Measurements from ENCODE around the gene CFAP61. TPM values are rescaled to one million over a fixed set of nuclear protein-coding genes. Genes with fewer than 3 reads are reported as not detected.
"Not testable (repeated sequence)": the region's sequence is repeated elsewhere in the genome, so short reads cannot be mapped to it uniquely, and the experiment has no call there.

Gene CFAP61
- total RNA-seq: not detected

DNA sequence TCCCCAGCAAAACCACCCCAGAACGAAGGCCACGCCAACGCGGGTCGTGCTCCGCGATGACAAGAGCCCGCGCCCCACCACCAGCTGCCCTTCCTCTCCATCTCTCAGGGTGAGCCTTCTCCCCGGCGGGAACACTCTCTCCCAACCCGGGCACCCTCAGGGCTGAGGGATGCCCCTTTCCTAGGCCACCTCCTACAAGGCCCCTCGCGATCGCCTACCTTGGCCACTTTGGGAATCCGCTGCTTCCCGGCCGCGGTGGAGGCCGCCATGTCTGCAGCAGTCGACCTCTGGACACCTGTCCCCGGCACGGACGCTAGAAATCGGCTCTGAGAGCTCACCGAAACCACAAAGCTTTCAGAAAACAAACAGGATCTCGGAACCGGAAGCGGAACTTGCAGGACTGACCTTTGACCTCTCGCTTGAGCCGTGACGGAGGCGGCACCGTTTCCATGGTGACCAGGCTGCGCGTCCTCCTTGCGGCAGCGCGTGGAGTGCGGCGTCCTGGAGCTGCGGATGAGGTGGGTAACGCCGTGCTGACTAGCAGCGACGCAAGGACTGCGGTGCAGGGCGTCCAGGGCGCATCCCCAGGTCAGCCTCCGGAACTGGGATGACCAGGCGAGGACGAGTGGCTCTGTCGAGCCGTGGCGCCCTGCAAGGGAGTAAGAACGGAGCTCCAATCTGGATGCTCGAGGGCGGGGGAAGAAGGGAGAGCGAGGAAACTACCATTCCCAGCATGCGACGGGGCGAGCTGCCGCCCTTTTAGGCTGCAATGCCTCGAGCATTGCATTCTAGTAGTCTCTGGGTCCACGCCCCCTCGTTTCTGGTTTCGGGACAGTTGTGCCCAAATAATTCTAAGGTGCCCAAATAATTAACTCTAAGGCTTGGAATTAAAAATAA lies at the start of gene CFAP61, which contains the start of gene CRNKL1:
TSS of gene CFAP61 (plus strand) at position 459 of the 897 bp plus-strand sequence. CDS start 4,122 bp downstream, outside the sequence.
TSS of gene CRNKL1 (minus strand) at position 393 of the 897 bp plus-strand sequence. CDS start at position 269, 124 bp downstream.
- DNase-seq (ENCODE audit: low read depth in 2 of 3, low spot score in 2 of 3): peak; percentile 97 to 99 (median 98)

DNA sequence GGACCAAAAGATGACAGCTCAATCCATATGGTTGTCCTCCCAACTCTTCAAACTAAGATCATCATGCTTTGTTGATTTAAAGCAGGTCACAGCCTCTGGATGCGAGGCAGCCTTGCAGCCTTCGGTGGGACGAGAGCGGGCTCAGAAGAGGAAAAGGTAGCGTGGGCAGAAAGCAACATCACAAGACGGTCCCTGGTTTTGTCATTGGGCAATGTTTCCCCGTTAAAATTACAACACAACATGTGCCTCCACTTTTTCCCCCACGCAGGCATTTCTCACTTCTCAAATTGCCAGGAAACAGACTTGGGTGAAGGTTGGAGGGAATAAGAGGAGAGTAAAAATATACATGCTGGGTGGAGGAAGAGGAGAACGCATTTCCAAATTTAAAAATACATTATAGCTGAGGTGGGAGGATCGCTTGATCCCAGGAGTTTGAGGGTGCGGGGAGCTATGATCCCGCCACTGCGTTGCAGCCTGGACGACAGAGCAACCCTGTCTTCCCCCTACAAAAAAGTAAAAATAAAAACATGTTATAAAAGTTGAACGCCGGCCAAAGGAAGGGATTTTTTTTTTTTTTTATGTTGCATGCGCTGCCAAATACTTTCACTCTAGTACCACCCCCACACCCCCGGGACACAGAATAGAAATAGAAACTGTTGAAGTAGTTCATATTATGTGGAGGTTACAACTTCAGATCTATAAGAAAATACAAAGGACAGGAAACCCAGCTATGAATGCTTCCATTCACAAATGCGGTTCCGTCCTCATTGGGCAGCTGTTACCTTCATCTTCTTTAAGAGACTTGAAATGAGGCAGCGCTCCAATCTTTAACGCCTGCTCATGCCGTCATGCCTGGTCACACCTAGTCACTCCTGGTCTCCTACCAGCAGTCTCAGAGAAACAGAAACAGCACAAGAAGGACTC lies 49.0 kb upstream of the CFAP61 start:
- DNase-seq (ENCODE audit: low read depth in 2 of 3, low spot score in 2 of 3): peak in 2 of 3 donors; percentile 21 to 46

DNA sequence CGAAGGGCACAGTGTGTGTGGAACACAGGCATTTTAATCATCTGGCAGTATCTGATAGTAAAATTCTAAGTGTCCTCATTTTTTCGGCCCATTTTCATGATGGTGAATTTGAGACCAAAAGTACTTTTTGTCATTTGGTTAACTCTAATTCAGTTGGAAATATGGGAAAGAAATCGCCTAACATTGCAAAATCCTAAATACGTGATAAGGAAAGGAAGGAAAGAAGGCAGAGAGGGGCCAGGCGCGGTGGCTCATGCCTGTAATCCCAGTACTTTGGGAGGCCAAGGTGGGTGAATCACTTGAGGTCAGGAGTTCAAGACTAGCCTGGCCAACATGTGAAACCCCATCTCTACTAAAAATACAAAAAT lies 48.4 kb upstream of the CFAP61 start:
- not testable (repeated sequence) for DNase-seq (ENCODE audit: low read depth in 2 of 3, low spot score in 2 of 3)

DNA sequence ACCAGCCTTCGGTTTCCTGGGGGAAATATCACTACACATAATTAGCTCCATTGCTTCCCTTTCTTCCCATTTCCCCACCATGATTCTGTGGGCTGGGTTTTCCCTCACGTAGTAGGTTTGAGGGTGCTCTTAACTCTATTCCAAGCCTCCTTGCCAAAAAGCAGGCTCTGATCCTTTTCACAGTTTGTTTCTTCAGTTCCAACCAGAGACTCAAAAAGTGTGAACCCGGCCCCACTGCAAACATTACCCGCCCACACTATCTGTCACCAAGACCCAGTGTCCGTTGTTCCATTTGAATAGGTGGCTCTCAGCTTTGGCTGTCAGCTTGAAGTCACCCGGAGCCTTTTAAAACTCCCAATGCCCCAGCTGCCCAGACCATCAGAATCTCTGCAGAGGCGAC lies 47.0 kb upstream of the CFAP61 start:
- no peak for DNase-seq (ENCODE audit: low read depth in 2 of 3, low spot score in 2 of 3)

DNA sequence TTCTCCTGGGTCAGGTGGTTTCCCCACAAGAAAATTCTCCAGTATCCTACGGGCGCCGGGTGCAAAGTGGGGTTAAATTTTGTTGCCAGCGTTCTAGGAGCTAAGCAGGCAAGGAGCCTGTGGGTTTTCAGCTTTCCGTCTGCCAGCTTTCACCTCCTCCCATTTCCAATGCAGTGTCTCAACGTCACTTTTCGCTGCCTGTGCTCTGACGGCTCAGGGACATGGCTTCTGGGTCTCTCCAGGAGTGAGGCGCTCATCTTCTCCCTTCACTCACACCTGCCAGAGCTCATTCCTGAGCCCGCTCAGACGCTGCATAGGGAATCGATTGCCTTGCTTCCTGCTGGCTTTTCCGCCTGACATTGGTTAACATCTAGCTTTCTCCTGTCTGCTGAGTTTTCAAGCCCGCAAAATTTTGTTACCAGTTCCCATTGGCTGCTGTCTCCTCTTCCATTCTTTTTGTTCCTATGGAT lies 42.5 kb upstream of the CFAP61 start:
- DNase-seq (ENCODE audit: low read depth in 2 of 3, low spot score in 2 of 3): no peak

DNA sequence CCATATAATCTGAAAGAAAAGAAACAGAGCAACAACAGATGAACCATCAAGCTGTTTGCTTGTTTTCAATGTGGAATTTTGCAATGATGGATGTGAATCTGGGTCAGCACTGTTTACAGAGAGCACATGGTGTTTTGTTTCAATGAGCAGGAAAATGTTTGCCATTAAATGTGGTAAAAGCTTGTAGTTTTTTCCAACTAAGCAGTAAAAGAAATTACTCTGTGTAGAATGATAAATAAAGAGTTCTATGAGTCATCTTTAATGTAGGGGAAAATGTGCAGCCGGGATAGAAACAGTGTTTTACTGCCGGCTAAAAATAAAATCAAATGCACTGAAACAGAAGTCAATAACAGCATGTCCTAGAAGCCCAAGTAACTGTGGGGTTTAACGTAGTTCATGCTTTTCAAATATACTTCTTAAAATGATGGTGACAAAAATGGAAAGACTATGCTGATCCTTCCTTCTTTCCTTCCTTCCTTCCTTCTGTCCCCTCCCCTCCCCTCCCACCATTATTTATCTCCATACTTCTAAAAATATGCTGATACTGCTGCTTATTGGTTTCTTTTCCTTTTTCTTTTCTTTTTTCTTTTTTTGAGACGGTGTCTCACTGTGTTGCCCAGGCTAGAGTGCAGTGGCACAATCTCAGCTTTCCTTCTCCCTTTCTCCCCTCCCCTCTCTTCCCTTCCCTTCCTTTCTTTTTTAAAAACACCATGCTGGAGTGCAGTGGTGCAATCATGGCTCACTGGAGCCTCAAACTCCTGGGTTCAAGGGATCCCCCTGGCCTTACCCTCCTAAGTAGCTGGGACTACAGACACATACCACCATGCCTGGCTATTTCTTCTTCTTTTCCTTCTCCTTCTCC lies 41.5 kb upstream of the CFAP61 start:
- DNase-seq (ENCODE audit: low read depth in 2 of 3, low spot score in 2 of 3): no peak

GRCh38 chr20:20012541-20012940 lies 39.8 kb upstream of the CFAP61 start:
- DNase-seq (ENCODE audit: low read depth in 2 of 3, low spot score in 2 of 3): no peak

DNA sequence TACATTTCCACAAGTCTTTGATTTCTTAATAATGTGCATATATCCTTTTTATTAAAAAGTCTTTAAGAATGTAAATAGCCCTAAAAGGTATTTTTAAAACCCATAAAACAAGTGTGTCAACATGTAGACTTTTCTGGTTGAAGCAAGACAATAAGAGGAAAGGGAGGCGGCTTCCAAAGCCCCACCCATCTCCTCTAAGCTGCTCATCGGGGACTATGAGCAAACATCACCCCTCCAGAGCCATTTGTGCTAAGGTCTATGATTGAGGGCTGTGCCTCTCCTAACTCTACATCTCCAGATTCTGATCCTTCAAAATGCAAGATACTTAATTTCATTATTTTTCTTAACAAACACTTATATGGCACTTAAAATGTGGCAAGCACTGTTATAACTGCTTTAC lies 37.7 kb upstream of the CFAP61 start:
- no peak for DNase-seq (ENCODE audit: low read depth in 2 of 3, low spot score in 2 of 3)

DNA sequence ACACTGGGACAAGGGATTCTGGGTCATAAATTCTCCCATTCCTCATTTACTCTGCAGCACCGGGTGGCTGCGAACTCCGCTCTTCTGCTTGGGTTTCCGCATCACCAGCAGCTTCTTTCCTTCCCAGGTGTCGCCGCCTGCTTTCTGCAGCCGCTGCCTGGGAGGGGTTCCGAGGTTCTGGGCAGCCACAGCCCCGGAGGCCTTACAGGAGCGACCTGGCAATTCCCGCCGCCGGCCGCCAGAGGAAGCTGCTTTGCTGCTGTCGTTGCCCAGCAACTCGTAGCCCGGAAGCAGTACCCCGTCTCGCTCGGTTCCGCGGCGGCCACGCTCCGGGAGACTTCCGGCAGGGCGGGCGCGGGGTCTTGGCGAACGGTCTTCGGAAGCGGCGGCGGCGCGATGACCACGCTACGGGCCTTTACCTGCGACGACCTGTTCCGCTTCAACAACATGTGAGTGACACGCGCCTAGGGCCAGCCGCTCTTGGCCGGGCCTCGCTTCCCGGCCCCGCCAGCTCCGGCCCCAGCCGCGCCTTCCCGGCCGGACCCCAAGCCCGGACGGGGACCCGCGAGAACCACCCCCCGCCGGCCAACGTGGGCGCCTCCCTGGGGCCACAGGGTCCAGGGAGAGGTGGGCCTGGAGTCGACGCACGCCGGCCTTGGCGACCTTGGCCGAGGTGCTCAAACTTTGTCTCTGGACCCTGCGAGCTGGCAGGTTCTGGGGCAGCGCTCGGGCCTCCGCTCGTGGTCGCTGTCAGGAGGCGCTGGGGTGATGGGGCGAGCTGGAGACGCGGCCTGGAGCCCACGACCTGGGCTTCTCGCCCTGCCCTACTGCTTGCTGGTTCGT lies 35.1 kb upstream of the CFAP61 start, which contains the start of gene NAA20:
TSS of gene NAA20 (plus strand) at position 362 of the 843 bp plus-strand sequence. CDS start at position 397, 35 bp downstream.
- peak; percentile 66 to 92 (median 90) for DNase-seq (ENCODE audit: low read depth in 2 of 3, low spot score in 2 of 3)

DNA sequence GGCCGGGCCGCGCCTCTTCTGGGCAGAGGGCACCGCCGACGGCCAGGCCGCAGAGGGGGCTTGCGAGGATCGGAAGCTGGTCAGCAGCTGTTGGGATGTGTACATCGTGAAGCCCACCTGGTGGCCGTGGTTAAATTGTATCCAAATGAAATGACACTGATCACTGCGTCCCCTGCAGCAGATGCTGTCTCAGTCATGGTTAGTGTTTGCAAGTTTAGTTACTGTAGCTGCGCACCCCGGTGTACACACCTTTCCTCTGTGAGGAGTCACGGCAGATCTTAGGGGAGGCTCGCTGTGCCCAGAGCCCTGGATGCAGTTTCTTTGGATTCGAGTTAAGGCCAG lies 34.5 kb upstream of the CFAP61 start:
- DNase-seq (ENCODE audit: low read depth in 2 of 3, low spot score in 2 of 3): peak; percentile 5 to 32 (median 23)

DNA sequence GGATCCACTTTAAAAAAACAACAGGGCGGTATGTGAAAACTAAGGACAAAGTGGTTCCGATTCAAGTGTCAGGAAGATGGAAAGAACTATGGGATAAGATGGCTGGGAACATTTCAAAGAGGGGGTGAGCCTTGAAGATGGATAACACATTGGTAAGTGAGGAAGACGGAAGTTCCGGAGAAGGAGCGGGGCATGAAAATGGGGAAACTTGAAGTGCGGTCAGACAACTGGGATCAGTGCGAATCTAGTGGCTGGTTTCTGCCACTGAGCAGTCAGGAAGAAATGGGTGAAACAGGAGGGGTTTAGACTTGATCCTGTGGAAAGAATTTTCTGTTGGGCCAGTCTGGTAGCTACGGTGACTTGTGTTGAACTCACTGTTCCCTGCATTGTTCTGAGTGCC lies 34.0 kb upstream of the CFAP61 start:
- DNase-seq (ENCODE audit: low read depth in 2 of 3, low spot score in 2 of 3): no peak

DNA sequence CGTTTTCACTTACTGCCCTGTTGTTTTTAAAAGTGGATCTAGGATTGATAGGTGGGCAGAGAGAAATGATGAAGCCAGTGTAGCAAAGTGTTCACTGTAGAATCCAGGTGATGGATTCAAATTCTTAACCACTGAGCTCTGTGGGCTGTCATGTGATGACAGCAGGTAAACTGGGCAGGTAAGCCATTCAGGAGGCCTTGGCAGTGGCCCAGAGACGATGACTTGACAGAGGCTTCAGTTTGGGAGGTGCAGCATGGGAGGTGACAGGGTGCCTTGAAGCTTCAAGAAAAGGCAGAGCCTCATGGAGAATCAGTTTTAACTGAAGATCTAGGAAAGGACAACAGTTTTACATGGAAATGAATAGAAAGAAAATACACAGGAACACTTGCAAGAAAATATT lies 33.2 kb upstream of the CFAP61 start:
- DNase-seq (ENCODE audit: low read depth in 2 of 3, low spot score in 2 of 3): no peak

DNA sequence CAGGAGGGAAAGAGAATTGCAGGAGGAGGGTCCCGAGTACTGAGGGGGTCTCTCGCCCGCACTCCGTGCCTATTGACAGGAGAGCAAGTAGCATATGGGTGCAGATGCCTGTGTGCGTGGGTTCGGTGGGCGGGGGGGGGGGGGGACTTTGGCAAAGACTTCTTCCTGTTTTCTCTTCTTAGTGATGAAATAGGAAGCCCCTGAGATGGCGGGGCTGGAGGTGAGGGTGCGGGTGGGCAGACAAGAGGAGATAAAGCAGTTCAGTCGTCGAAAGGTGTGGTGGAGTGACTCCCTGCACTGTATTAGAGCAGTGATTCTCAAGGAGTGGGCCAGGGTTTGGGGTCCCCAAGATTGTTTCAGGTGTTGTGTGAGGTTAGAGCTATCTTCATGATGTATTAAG lies 31.4 kb upstream of the CFAP61 start:
- peak in 2 of 3 donors; percentile 10 to 21 for DNase-seq (ENCODE audit: low read depth in 2 of 3, low spot score in 2 of 3)

GRCh38 chr20:20021835-20022234 lies 30.5 kb upstream of the CFAP61 start:
- no peak for DNase-seq (ENCODE audit: low read depth in 2 of 3, low spot score in 2 of 3)

- no peak for DNase-seq (ENCODE audit: low read depth in 2 of 3, low spot score in 2 of 3)
Observed at GRCh38 chr20:20022498-20022897, 29.8 kb upstream of the CFAP61 start.

- DNase-seq (ENCODE audit: low read depth in 2 of 3, low spot score in 2 of 3): no peak
Observed at GRCh38 chr20:20023395-20023794, 28.9 kb upstream of the CFAP61 start.

- no peak for DNase-seq (ENCODE audit: low read depth in 2 of 3, low spot score in 2 of 3)
Observed at GRCh38 chr20:20024942-20025341, 27.4 kb upstream of the CFAP61 start.

DNA sequence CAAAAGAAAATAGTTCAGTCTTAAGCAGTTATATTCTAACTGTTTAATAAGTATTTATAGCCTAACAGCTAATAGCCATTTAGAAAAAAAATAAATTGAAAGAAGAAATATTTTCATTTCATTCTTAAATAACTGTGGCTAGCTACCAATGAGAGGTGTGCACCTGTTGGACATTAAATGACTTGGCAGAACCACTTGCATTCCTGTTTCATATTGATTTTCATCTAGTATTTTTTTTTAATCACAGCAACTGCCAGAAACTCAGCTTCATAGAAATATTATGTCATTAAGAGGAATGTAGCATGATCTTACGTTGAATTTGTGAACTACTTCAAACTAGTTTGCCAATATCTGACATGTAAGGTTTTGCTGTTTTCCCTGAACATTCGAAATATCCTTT lies 25.0 kb upstream of the CFAP61 start:
- DNase-seq (ENCODE audit: low read depth in 2 of 3, low spot score in 2 of 3): no peak

DNA sequence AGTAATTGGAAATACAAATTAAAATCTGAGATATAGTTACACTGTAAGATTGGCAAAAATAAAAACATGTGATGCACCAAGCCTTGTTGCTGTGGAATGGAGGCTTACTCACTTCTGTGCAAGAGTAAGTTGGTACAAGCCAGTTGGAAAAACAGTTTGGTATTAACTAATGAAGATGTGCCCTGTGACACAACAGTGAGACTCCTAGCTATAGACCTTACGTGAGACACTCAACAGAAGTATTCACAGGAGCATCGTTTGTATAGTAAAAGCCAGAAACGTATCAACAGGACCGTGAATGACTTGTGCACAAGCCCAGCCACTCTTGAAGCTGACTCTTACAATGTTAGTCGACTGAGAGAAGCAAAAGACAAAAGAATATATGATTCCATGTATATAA lies 20.5 kb upstream of the CFAP61 start:
- no peak for DNase-seq (ENCODE audit: low read depth in 2 of 3, low spot score in 2 of 3)

Data from hematopoietic multipotent progenitor cell (in vitro differentiated cells).